Activated CD8-positive, alpha-beta memory T cell treated with anti-CD3 and anti-CD28 coated beads, Interleukin-2, amount 10 ng/mL, durations not matched to agents 7 days and 5 days (primary cell): ENCODE data around the gene GALK2. TPM values are rescaled to one million over a fixed set of nuclear protein-coding genes. Genes with fewer than 3 reads are reported as not detected.

Source experiments
- ATAC-seq: fragments of 150-1000 bp; cut with Tn5 transposase; one replicate; pipeline ENCODE4 v1.10.0; 2021; ENCODE audit warnings: moderate library complexity
- CTCF ChIA-PET: fragments of 350-600 bp; sonication (Branson Sonifier 250); formaldehyde crosslinking; loops from one replicate; lab custom pipeline; 2021; ENCODE audit warnings: antibody characterized with exemption; lab: Charles Lee
- DNase-seq: peaks from one replicate; pipeline ENCODE4 v3.0.0-alpha.2; 2020
- H3K27ac Mint-ChIP-seq: one replicate; pipeline ENCODE4 v1.8.0; 2021; ENCODE audit warnings: mild to moderate bottlenecking, mixed read lengths
- H3K27me3 Mint-ChIP-seq: one replicate; pipeline ENCODE4 v1.8.0; 2021; ENCODE audit warnings: mixed read lengths
- H3K36me3 Mint-ChIP-seq: one replicate; pipeline ENCODE4 v1.8.0; 2021; ENCODE audit warnings: mild to moderate bottlenecking, mixed read lengths
- H3K4me1 Mint-ChIP-seq: one replicate; pipeline ENCODE4 v1.8.0; 2021; ENCODE audit warnings: mixed read lengths
- H3K4me3 Mint-ChIP-seq: one replicate; pipeline ENCODE4 v1.8.0; 2021; ENCODE audit warnings: mild to moderate bottlenecking, moderate library complexity, mixed read lengths
- H3K9me3 Mint-ChIP-seq: one replicate; pipeline ENCODE4 v1.8.0; 2022; ENCODE audit warnings: low read depth, mixed read lengths
- total RNA-seq, 2 experiments: library from RNA; stranded (reverse); gene quantifications; one replicate each; pipeline ENCODE4 v1.2.3, GENCODE V29; 2021

The GALK2 gene
- total RNA-seq, 2 experiments from 2014 or later: 27.0 to 30.9 TPM

DNA sequence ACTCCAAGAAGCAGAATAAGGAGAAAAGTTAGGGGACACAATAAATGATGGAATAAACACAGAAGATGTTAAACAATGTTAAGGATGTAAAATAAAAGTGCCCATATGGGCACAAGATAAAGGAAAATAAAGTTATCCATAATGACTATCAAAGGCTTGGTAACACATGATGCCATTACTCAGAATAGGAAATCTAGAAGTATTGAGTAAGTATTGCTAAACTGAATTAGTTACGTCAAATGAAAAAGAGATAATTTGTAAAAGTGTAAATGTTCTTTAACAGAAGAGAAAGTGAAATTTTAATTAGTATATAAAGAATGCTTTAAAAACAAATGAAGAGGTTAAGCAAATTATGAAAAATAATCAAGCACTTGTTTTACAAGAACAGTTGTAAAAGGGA is 21.3 kb upstream of the GALK2 start:
- Mint-ChIP-seq H3K9me3 (no peaks in the 10 kb centered on the region), H3K36me3 (peaks cover 19% of the 10 kb centered on the region), H3K27ac (no peak overlapping the region), H3K27me3 (no peaks in the 10 kb centered on the region), H3K4me1 (peaks cover 44% of the 10 kb centered on the region), H3K4me3 (no peak overlapping the region)
- ATAC-seq: no peak
- no peak for DNase-seq
- CTCF ChIA-PET: interaction anchor here (1.2 kb wide), 1 partner anchor 271 kb away, joined by 3 read pairs; the partner anchor contains the start of gene EID1

GRCh38 chr15:49151831-49152230 is 18.2 kb upstream of the GALK2 start:
- Mint-ChIP-seq H3K4me1 (peaks cover 49% of the 10 kb centered on the region), H3K4me3 (no peak overlapping the region), H3K36me3 (peaks cover 15% of the 10 kb centered on the region), H3K27me3 (no peaks in the 10 kb centered on the region), H3K9me3 (no peaks in the 10 kb centered on the region), H3K27ac (no peak overlapping the region)
- DNase-seq (no peak), ATAC-seq (no peak)
- CTCF ChIA-PET: no interaction called here

GRCh38 chr15:49152552-49153312 is 17.3 kb upstream of the GALK2 start:
- H3K4me1 Mint-ChIP-seq: peaks cover 56% of the 10 kb centered on the region

DNA sequence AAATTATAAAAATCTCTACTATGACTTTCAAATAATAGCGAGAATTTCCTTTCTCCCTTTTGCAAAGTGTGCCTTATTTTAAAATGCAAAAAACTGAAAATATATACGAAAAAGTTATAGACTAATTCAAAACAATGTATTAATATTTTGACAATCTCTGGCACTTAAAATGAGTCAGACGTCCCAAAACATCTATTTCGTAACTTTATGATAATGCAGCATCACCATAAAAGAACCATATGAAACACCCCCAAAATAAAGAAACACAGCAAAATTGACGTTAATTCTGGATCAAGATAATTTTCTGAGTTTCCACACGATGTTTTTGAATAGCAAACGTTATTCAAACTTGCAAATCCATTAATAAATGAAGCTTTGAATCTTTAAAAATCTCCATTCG is 15.7 kb upstream of the GALK2 start:
- H3K27me3 Mint-ChIP-seq: no peaks in the 10 kb centered on the region
- CTCF ChIA-PET: interaction anchor here (1.7 kb wide), 1 partner anchor 277 kb away, joined by 7 read pairs; the partner anchor contains the start of gene EID1
- peaks cover 48% of the 10 kb centered on the region for H3K4me1 Mint-ChIP-seq
- H3K9me3 Mint-ChIP-seq: no peaks in the 10 kb centered on the region
- ATAC-seq: no peak
- peak overlapping the region; percentile 100 for H3K4me3 Mint-ChIP-seq
- peaks cover 8% of the 10 kb centered on the region for H3K36me3 Mint-ChIP-seq
- no peak for DNase-seq
- H3K27ac Mint-ChIP-seq: peak overlapping the region; percentile 98

More at GRCh38 chr15:49152552-49153312, 17.3 kb upstream of the GALK2 start:
- no peak for ATAC-seq
- Mint-ChIP-seq H3K36me3 (peaks cover 15% of the 10 kb centered on the region), H3K4me3 (peak overlapping the region; percentile 62), H3K27me3 (no peaks in the 10 kb centered on the region), H3K27ac (peak overlapping the region; percentile 22), H3K9me3 (no peaks in the 10 kb centered on the region)
- CTCF ChIA-PET: no interaction called here
- DNase-seq: no peak

DNA sequence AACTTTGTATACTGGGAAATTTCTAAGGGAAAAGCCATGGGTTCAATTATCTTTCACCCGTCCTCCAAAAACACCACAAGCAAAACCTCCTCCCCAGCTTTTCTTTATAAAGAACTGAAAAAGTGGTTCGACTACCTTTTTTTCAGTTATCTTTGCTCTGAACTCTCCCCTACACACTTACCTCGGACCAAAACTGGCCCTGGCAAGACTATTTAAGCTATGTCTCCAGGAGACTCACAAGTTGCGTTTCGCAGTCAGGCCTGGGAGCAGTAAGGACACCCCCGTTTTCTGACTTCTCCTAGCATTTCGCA is 15.3 kb upstream of the GALK2 start:
- H3K4me3 Mint-ChIP-seq: peak overlapping the region; percentile 100
- no peak for DNase-seq
- H3K27ac Mint-ChIP-seq: peak overlapping the region; percentile 98
- no peaks in the 10 kb centered on the region for H3K9me3 Mint-ChIP-seq
- ATAC-seq: peak; percentile 4
- H3K36me3 Mint-ChIP-seq: peaks cover 7% of the 10 kb centered on the region
- CTCF ChIA-PET: interaction anchor here (1.7 kb wide), 1 partner anchor 277 kb away, joined by 7 read pairs; the partner anchor contains the start of gene EID1
- H3K27me3 Mint-ChIP-seq: no peaks in the 10 kb centered on the region
- H3K4me1 Mint-ChIP-seq: peaks cover 45% of the 10 kb centered on the region

DNA sequence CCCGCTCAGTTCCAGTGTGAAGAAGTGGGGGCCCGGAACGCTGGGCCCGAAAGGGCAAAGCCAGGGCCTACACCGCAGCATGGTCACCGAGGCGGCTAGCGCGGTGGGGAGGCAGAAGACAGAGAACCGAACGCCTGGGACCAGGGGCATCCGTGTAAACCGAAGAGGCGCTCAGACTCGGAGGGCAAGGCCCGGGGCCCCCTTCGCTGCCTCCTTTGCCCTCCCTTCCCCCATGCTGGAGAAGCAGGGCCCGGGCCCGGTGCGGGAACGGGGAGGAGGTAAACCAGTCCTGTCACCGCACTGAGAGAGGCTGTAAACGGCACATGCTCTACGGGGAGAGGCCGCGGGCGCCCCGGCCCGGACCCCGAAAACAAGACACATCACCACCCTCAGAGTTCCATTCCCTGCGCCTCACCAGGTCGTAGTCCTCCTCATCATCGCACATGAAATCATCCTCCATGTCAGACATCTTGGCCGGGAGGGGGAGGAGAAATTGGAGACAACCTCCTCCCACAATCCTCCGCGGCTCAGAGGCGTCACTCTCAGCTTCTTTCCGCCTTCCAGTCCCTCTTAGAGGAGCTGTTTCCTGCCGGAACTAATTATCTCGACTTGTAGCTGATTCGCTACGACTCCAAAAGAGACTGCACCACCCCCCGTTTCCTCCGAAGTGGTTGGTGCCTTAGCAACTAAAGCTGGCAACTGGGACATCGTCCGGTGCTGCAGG is 14.8 kb upstream of the GALK2 start, which contains the start of gene COPS2:
TSS of gene COPS2 (minus strand) at position 490 of the 724 bp plus-strand sequence. CDS start at position 469, 21 bp downstream.
- Mint-ChIP-seq H3K4me3 (peak within 1 kb of the TSS; percentile 100), H3K27me3 (no peaks in the 10 kb centered on the region), H3K9me3 (no peaks in the 10 kb centered on the region), H3K27ac (peak within 1 kb of the TSS; percentile 98), H3K36me3 (peaks cover 7% of the 10 kb centered on the region), H3K4me1 (peaks cover 44% of the 10 kb centered on the region)
- DNase-seq (peak; percentile 97), ATAC-seq (peak; percentile 95)
- CTCF ChIA-PET: interaction anchor here (0.5 to 1.7 kb wide), 8 partner anchors 9 to 1611 kb away, joined by 3 to 14 read pairs (median 4); partner anchors contain the start of gene EID1

DNA sequence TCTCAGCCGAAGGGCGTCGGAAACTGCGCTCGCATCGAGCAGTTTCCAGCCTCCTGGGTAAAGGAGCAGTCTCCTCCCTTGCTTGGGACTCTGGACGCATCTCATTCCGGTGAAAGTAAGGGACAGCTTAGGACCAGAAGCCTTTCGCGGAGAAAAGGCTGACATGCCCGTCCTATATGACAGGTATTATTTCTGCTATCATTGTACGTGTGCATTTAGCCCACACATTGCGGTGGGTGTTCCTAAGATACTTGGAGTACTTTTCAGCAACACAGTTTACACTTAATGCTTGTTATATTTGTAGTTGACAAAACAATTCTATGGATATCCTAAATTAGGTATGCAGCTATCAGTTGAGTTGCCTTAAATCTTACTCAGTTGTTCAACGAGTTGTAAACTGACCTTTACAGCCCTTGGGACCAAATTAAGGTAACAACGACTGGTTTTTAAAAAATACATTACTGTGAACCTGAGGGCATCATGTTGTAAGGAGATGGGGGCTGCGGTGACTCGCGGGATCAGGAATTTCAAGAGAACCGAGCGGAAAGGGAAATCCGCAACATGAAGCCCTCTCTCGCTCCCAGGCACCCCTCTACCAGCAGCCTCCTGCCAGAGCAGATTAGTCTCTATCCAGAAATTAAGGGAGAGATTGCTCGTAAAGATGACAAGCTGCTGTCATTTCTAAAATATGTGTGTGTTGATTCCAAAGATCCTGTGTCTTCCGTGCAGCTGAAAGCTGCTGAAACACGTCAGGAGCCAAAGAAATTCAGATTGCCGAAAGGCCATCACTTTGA is 14.0 kb upstream of the GALK2 start:
- Mint-ChIP-seq H3K4me1 (peaks cover 41% of the 10 kb centered on the region), H3K36me3 (peaks cover 4% of the 10 kb centered on the region), H3K9me3 (no peaks in the 10 kb centered on the region), H3K27me3 (no peaks in the 10 kb centered on the region), H3K27ac (peak overlapping the region; percentile 98), H3K4me3 (peak overlapping the region; percentile 100)
- ATAC-seq (no peak), DNase-seq (no peak)
- CTCF ChIA-PET: interaction anchor here (0.5 to 1.7 kb wide), 8 partner anchors 10 to 1610 kb away, joined by 3 to 14 read pairs (median 4); partner anchors contain the start of gene EID1

DNA sequence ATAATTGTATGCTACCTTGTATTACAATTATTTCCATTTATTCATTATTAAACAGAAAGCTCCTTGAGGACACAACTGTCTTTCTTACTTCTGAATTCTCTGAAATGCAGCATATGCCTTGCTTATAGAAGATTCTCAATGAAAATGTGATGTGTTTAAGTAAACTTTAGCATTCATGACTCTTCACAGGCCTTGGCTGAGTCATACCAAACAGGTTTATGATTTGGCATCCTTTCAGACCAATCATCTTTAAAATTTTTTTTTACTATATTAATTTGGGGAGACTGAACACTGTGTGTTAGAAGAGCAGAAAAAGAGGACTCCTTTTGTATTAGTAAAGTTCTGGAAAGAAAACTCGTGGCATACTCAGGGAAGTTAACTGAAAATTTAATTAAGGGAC is 6.4 kb upstream of the GALK2 start:
- no peak overlapping the region for H3K4me3 Mint-ChIP-seq

DNA sequence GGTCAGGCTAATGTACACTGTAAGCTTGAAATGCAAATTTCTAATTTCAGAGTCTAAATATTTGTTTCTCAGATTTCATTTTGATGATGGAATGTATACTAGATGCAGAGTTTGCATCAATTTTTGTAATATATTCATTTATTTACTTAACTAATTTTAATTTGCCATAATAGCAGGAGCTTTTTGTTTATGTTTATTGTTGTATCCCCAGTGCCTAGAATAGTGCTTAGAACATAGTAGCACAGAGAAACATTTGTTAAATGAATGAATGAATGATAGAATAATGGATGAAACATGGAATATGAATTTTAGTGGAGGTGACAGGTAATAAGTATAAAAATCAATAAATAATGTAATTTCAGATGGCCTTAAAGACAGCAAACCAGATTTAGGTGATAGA is 5.2 kb upstream of the GALK2 start:
- CTCF ChIA-PET: interaction anchor here (0.7 kb wide), 1 partner anchor 981 kb away, joined by 3 read pairs; no protein-coding TSS in a partner anchor
- H3K36me3 Mint-ChIP-seq: peaks cover 9% of the 10 kb centered on the region
- H3K9me3 Mint-ChIP-seq: no peaks in the 10 kb centered on the region
- peaks cover 7% of the 10 kb centered on the region for H3K4me1 Mint-ChIP-seq
- no peak overlapping the region for H3K4me3 Mint-ChIP-seq
- H3K27ac Mint-ChIP-seq: no peak overlapping the region
- ATAC-seq (no peak), DNase-seq (no peak)
- no peaks in the 10 kb centered on the region for H3K27me3 Mint-ChIP-seq

More for the DNA sequence above, 6.4 kb upstream of the GALK2 start:
- Mint-ChIP-seq H3K9me3 (no peaks in the 10 kb centered on the region), H3K4me1 (no peaks in the 10 kb centered on the region), H3K27ac (no peak overlapping the region), H3K27me3 (no peaks in the 10 kb centered on the region), H3K36me3 (peaks cover 9% of the 10 kb centered on the region)
- ATAC-seq: no peak
- no peak for DNase-seq
- CTCF ChIA-PET: no interaction called here

GRCh38 chr15:49168016-49168415 is 2.0 kb upstream of the GALK2 start:
- ATAC-seq (no peak), DNase-seq (no peak)
- Mint-ChIP-seq H3K4me3 (no peak overlapping the region), H3K27me3 (no peaks in the 10 kb centered on the region), H3K4me1 (peaks cover 26% of the 10 kb centered on the region), H3K36me3 (peaks cover 6% of the 10 kb centered on the region), H3K27ac (no peak overlapping the region), H3K9me3 (no peaks in the 10 kb centered on the region)
- CTCF ChIA-PET: interaction anchor here (1.4 kb wide), 1 partner anchor 192 kb away, joined by 3 read pairs; no protein-coding TSS in a partner anchor

GRCh38 chr15:49171790-49172189 is 1.7 kb downstream of the GALK2 start:
- DNase-seq (no peak), ATAC-seq (no peak)
- no peaks in the 10 kb centered on the region for H3K9me3 Mint-ChIP-seq
- H3K4me3 Mint-ChIP-seq: no peak overlapping the region
- CTCF ChIA-PET: no interaction called here
- H3K36me3 Mint-ChIP-seq: peaks cover 8% of the 10 kb centered on the region
- H3K27ac Mint-ChIP-seq: no peak overlapping the region
- H3K27me3 Mint-ChIP-seq: no peaks in the 10 kb centered on the region
- H3K4me1 Mint-ChIP-seq: peaks cover 29% of the 10 kb centered on the region

GRCh38 chr15:49174902-49175301 is 4.9 kb downstream of the GALK2 start:
- Mint-ChIP-seq H3K27ac (no peak overlapping the region), H3K9me3 (no peaks in the 10 kb centered on the region), H3K27me3 (no peaks in the 10 kb centered on the region), H3K4me3 (no peak overlapping the region), H3K36me3 (peaks cover 14% of the 10 kb centered on the region), H3K4me1 (peaks cover 22% of the 10 kb centered on the region)
- ATAC-seq (no peak), DNase-seq (no peak)
- CTCF ChIA-PET: no interaction called here
